ENCODE measurements around the gene GJA1. TPM values are rescaled to one million over a fixed set of nuclear protein-coding genes. Genes with fewer than 3 reads are reported as not detected.

Gene GJA1
- total RNA-seq, 1 experiment from 2014 or later, result 528 TPM

- H3K4me3 Mint-ChIP-seq, result peak overlapping the region; percentile 2 to 36; a peak in 1 of 5 replicates
These were observed 7.1 kb downstream of the GJA1 start for GRCh38 chr6:121442576-121442975.

More at GRCh38 chr6:121442576-121442975, 7.1 kb downstream of the GJA1 start:
- Histone ChIP-seq H2BK15ac (ENCODE audit: low read depth, low read length) (no peak overlapping the region), H3K27me3 (ENCODE audit: insufficient read depth, low read length) (no peaks in the 10 kb centered on the region), H4K8ac (replicated peaks; ENCODE audit: insufficient read length, low read depth, low read length) (no peak overlapping the region), H3K23ac (ENCODE audit: insufficient read length, low read depth, low read length) (no peak overlapping the region), H2AK5ac (ENCODE audit: insufficient read length, low read length) (no peak overlapping the region), H3K4me2 (ENCODE audit: insufficient read depth, insufficient read length, low read length) (peak overlapping the region; percentile 8), H4K5ac (ENCODE audit: insufficient read length, low read depth, low read length) (no peak overlapping the region), H3K9ac (ENCODE audit: extremely low read depth, insufficient read length, low read length) (no peak overlapping the region), H4K91ac (ENCODE audit: insufficient read length, low read depth, low read length) (no peak overlapping the region), H4K20me1 (ENCODE audit: control insufficient read depth, insufficient read depth, insufficient read length) (no peaks in the 10 kb centered on the region), H3K4ac (ENCODE audit: low read depth, low read length) (no peak overlapping the region), H2BK20ac (ENCODE audit: low read depth, low read length, poor library complexity, severe bottlenecking) (no peak overlapping the region), H3K9me3 (ENCODE audit: control insufficient read depth, low read depth, low read length) (no peaks in the 10 kb centered on the region), H2AFZ (ENCODE audit: low read length) (no peak overlapping the region), H2BK12ac (ENCODE audit: insufficient read length, low read depth, low read length) (no peak overlapping the region), H3K23me2 (ENCODE audit: insufficient read length, low read depth, low read length, poor library complexity, severe bottlenecking) (no peaks in the 10 kb centered on the region), H3K18ac (ENCODE audit: insufficient read length, low read depth, low read length) (no peak overlapping the region), H3K56ac (ENCODE audit: insufficient read length, low read depth, low read length) (no peak overlapping the region), H2BK5ac (ENCODE audit: insufficient read length, low read length) (no peak overlapping the region), H3K14ac (ENCODE audit: insufficient read depth, low read length) (no peak overlapping the region), H3K4me1 (ENCODE audit: insufficient read depth, low read length) (peaks cover 5% of the 10 kb centered on the region; the same call in 1 of the 2 replicates), H3K79me2 (ENCODE audit: insufficient read depth, low read length) (peaks cover 70% of the 10 kb centered on the region), H3T11ph (ENCODE audit: low read length) (no peak overlapping the region), H3K27ac (ENCODE audit: insufficient read length, low read depth, low read length) (no peak overlapping the region), H3K79me1 (ENCODE audit: insufficient read depth, low read depth, low read length, poor library complexity, severe bottlenecking) (no peaks in the 10 kb centered on the region), H2BK120ac (ENCODE audit: low read depth, low read length, poor library complexity, severe bottlenecking) (no peak overlapping the region)
- Mint-ChIP-seq H3K27ac (no peak overlapping the region), H3K9me3 (no peaks in the 10 kb centered on the region), H3K27me3 (ENCODE audit: low read depth) (no peaks in the 10 kb centered on the region), H3K4me1 (peaks cover 66 to 72% of the 10 kb centered on the region in 2 experiments), H3K36me3 (ENCODE audit: insufficient read depth in 1 of 3, low read depth in 3 of 3) (peaks cover 60 to 71% (median 62%) of the 10 kb centered on the region in 3 experiments)
- DNase-seq, result no peak
- WGBS (ENCODE audit: extremely low coverage, insufficient read length, low lambda C conversion rate), result no CpG with 5 or more reads among the region's 2 CpGs
- TF ChIP-seq, protein P1, sequence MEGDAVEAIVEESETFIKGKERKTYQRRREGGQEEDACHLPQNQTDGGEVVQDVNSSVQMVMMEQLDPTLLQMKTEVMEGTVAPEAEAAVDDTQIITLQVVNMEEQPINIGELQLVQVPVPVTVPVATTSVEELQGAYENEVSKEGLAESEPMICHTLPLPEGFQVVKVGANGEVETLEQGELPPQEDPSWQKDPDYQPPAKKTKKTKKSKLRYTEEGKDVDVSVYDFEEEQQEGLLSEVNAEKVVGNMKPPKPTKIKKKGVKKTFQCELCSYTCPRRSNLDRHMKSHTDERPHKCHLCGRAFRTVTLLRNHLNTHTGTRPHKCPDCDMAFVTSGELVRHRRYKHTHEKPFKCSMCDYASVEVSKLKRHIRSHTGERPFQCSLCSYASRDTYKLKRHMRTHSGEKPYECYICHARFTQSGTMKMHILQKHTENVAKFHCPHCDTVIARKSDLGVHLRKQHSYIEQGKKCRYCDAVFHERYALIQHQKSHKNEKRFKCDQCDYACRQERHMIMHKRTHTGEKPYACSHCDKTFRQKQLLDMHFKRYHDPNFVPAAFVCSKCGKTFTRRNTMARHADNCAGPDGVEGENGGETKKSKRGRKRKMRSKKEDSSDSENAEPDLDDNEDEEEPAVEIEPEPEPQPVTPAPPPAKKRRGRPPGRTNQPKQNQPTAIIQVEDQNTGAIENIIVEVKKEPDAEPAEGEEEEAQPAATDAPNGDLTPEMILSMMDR (conservative IDR thresholded peaks at IDR 0.05), result no peak

Measured in H9 (cell line).